IMR-90 (cell line): ENCODE measurements around the gene SLC27A4. TPM values are rescaled to one million over a fixed set of nuclear protein-coding genes. Genes with fewer than 3 reads are reported as not detected.

Experiments used
- ATAC-seq: fragments of 200-7000 bp; cut with Tn5 transposase; 2 replicates; pipeline ENCODE4 v1.9.1; 2020; ENCODE audit warnings: low read depth, mild to moderate bottlenecking, moderate library complexity
- BruUV-seq: library from RNA; stranded (reverse); fragments of 400-500 nt; replicated peaks from 2 replicates; lab custom pipeline; 2021; lab: Mats Ljungman, UMichigan
- CTCF ChIA-PET: fragments of 300-600 bp; formaldehyde crosslinking; extraction: SDS; loops from one replicate; lab custom pipeline; 2021; ENCODE audit warnings: antibody characterized with exemption; lab: Yijun Ruan, JAX
- POLR2A ChIA-PET: fragments of 300-600 bp; sonication (Branson Sonifier 250); formaldehyde crosslinking; loops from one replicate; lab custom pipeline; 2022; ENCODE audit warnings: antibody characterized with exemption; ENCODE audit not compliant: unreplicated experiment; lab: Charles Lee
- DNase-seq: peaks from one replicate; pipeline ENCODE4 v3.0.0; 2013
- H2AFZ ChIP-seq: replicated peaks from 2 replicates; pipeline ENCODE3; 2013; ENCODE audit warnings: low read length, mild to moderate bottlenecking; ENCODE audit not compliant: poor library complexity
- H2AK5ac ChIP-seq: 2 replicates; pipeline ENCODE4 v1.6.1; 2013; ENCODE audit warnings: low read depth, low read length, inconsistent platforms
- H2AK9ac ChIP-seq: replicated peaks from 2 replicates; pipeline ENCODE3; 2013; ENCODE audit warnings: mild to moderate bottlenecking, low read depth, low read length, moderate library complexity; ENCODE audit not compliant: poor library complexity
- H2BK120ac ChIP-seq: 2 replicates; pipeline ENCODE4 v1.6.1; 2013; ENCODE audit warnings: low read depth, low read length, inconsistent platforms
- H2BK15ac ChIP-seq: 3 replicates; pipeline ENCODE4 v1.6.1; 2013; ENCODE audit warnings: low read depth, low read length, inconsistent platforms
- H2BK20ac ChIP-seq: 2 replicates; pipeline ENCODE4 v1.6.1; 2013; ENCODE audit warnings: low read depth, mild to moderate bottlenecking, inconsistent platforms, low read length, moderate library complexity
- H2BK5ac ChIP-seq: 2 replicates; pipeline ENCODE4 v1.6.1; 2013; ENCODE audit warnings: mild to moderate bottlenecking, low read depth, low read length, inconsistent platforms; ENCODE audit not compliant: poor library complexity, severe bottlenecking
- H3K14ac ChIP-seq: replicated peaks from 2 replicates; pipeline ENCODE4 v1.6.1; 2013; ENCODE audit warnings: low read depth, low read length, inconsistent platforms
- H3K18ac ChIP-seq: 2 replicates; pipeline ENCODE4 v1.6.1; 2013; ENCODE audit warnings: low read depth, low read length, control low read depth
- H3K23ac ChIP-seq: 2 replicates; pipeline ENCODE4 v1.6.1; 2013; ENCODE audit warnings: low read depth, low read length, inconsistent platforms
- H3K27ac ChIP-seq: 2 replicates; pipeline ENCODE4 v1.5.1; 2013; ENCODE audit warnings: mild to moderate bottlenecking, control low read depth, low read length; ENCODE audit not compliant: insufficient read depth
- H3K27me3 ChIP-seq: 2 replicates; pipeline ENCODE4 v1.6.1; 2013; ENCODE audit warnings: low read length; ENCODE audit not compliant: control insufficient read depth, insufficient read depth
- H3K36me3 ChIP-seq: 2 replicates; pipeline ENCODE4 v1.6.1; 2013; ENCODE audit warnings: low read length, mixed read lengths; ENCODE audit not compliant: control insufficient read depth, insufficient read depth
- H3K4ac ChIP-seq: 2 replicates; pipeline ENCODE4 v1.6.1; 2013; ENCODE audit warnings: low read depth, low read length, inconsistent platforms
- H3K4me1 ChIP-seq: 2 replicates; pipeline ENCODE4 v1.6.1; 2013; ENCODE audit warnings: low read length, mixed read lengths; ENCODE audit not compliant: control insufficient read depth, insufficient read depth
- H3K4me2 ChIP-seq: 2 replicates; pipeline ENCODE4 v1.6.1; 2013; ENCODE audit warnings: low read depth, mild to moderate bottlenecking, control low read depth, low read length, moderate library complexity
- H3K4me3 ChIP-seq: 2 replicates; pipeline ENCODE4 v1.5.1; 2013; ENCODE audit warnings: low read depth, mild to moderate bottlenecking, control low read depth, low read length, moderate library complexity; ENCODE audit not compliant: insufficient read depth
- H3K56ac ChIP-seq: 2 replicates; pipeline ENCODE4 v1.6.1; 2013; ENCODE audit warnings: low read length, inconsistent platforms; ENCODE audit not compliant: insufficient read depth; ENCODE audit errors: extremely low read depth
- H3K79me1 ChIP-seq, 2 experiments: 2 replicates each; pipeline ENCODE4 v1.6.1; 2013; ENCODE audit warnings: low read length in 2 of 2, inconsistent platforms in 1 of 2, low read depth in 1 of 2
- H3K9ac ChIP-seq: 2 replicates; pipeline ENCODE4 v1.6.1; 2013; ENCODE audit warnings: low read depth, low read length, control low read depth
- H3K9me1 ChIP-seq: 2 replicates; pipeline ENCODE4 v1.6.1; 2013; ENCODE audit warnings: low read length, inconsistent platforms; ENCODE audit not compliant: insufficient read depth
- H3K9me3 ChIP-seq: 2 replicates; pipeline ENCODE4 v1.6.1; 2013; ENCODE audit warnings: low read length; ENCODE audit not compliant: control insufficient read depth, insufficient read depth
- H4K20me1 ChIP-seq: 2 replicates; pipeline ENCODE4 v1.6.1; 2013; ENCODE audit warnings: low read length, inconsistent platforms; ENCODE audit not compliant: insufficient read depth
- H4K5ac ChIP-seq: 2 replicates; pipeline ENCODE4 v1.6.1; 2013; ENCODE audit warnings: mild to moderate bottlenecking, low read depth, low read length, control low read depth
- H4K8ac ChIP-seq, 2 experiments: 2 replicates each; pipeline ENCODE4 v1.6.1; 2013; ENCODE audit warnings: low read depth in 2 of 2, low read length in 2 of 2, control low read depth in 1 of 2, inconsistent platforms in 1 of 2
- H4K91ac ChIP-seq: 2 replicates; pipeline ENCODE4 v1.6.1; 2013; ENCODE audit warnings: low read depth, low read length, inconsistent platforms; ENCODE audit not compliant: insufficient read depth
- CEBPB ChIP-seq: IDR thresholded peaks from 2 replicates; pipeline ENCODE4 v1.6.1; 2012; ENCODE audit warnings: low read depth, low read length, improper control_type of control experiment
- NFE2L2 ChIP-seq: fragments of 150-350 bp; IDR thresholded peaks from 2 replicates; pipeline ENCODE4 v1.6.1; 2016; ENCODE audit warnings: low read depth, mild to moderate bottlenecking, low read length
- USF2 ChIP-seq: fragments of 150-350 bp; IDR thresholded peaks from 2 replicates; pipeline ENCODE4 v1.6.1; 2017; ENCODE audit warnings: mild to moderate bottlenecking, antibody characterized with exemption, low read length, low read depth
- WGBS, 2 experiments: methylation state at CpG; one replicate each; pipeline versions ENCODE4 v1.1.5 to v1.1.7; 2013; ENCODE audit warnings: missing lambda C conversion rate in 2 of 2; ENCODE audit not compliant: insufficient read length in 1 of 2; ENCODE audit errors: extremely low coverage in 2 of 2; 5-methylcytosine and 5-hydroxymethylcytosine counted together
- dilution Hi-C: fragments of 300-500 bp; cut with HindIII; formaldehyde crosslinking; loops from one replicate; pipeline ENCODE4 v1.14.3; 2018; ENCODE audit warnings: low sequenced_read_pairs; ENCODE audit not compliant: unreplicated experiment
- in situ Hi-C: fragments of 300-500 bp; cut with MboI; formaldehyde crosslinking; loops from 3 replicates; pipeline ENCODE4 v1.14.3; 2019; ENCODE audit warnings: low sequenced_read_pairs, inconsistent platforms, mixed read lengths
- intact Hi-C: fragments of 100-400 bp; cut with micrococcal nuclease; formaldehyde crosslinking; loops from 2 replicates; pipeline ENCODE4 v1.10.0; 2022
- polyA plus RNA-seq, 3 experiments: library from polyadenylated mRNA; depleted of rRNA; stranded (reverse); fragments of >200 nt; gene quantifications; 2 replicates each; pipeline ENCODE4 v1.2.3, GENCODE V29; 2012; ENCODE audit warnings: low replicate concordance in 1 of 3
- total RNA-seq: library from RNA; depleted of rRNA; stranded (reverse); fragments of >200 nt; gene quantifications from 2 replicates; pipeline ENCODE4 v1.2.3, GENCODE V29; 2012

SLC27A4 gene
- total and polyA plus RNA-seq, 2 of the 4 experiments (the other 2 are of a cell fraction): 9.7 to 13.7 TPM

DNA sequence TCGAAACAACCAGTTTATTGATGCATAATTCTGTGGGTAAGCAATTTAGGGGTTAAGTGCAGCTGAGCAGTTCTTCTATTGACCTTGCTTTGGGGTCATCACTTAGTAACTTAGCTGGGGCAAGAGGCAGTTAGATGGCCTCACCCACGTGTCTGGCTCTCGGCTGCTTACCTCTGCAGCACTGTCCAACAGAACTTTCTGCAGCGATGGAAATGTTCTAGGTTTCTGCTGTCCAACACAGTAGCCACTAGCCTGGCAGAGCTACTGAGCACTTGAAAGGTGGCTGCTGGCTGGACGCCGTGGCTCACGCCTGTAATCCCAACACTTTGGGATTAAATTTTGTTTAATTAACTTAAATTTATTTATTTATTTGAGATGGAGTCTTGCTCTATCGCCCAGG is 17.8 kb downstream of the SLC27A4 start:
- Histone ChIP-seq H3K14ac (no peak overlapping the region), H4K20me1 (no peaks in the 10 kb centered on the region), H3K23ac (no peak overlapping the region), H3K4me2 (no peak overlapping the region), H2BK120ac (no peak overlapping the region), H3K27ac (no peak overlapping the region), H3K9me3 (no peaks in the 10 kb centered on the region), H3K4me1 (peaks cover 3% of the 10 kb centered on the region; the same call in 1 of the 2 replicates), H3K9me1 (peaks cover 8% of the 10 kb centered on the region), H3K27me3 (no peaks in the 10 kb centered on the region), H3K56ac (no peak overlapping the region), H4K5ac (no peak overlapping the region), H3K4me3 (no peak overlapping the region), H2AK9ac (peak overlapping the region; percentile 70), H2BK5ac (no peak overlapping the region), H2BK15ac (no peak overlapping the region), H4K8ac (no peak overlapping the region), H3K4ac (no peak overlapping the region), H3K36me3 (peaks cover 23% of the 10 kb centered on the region), H2AFZ (no peak overlapping the region), H4K91ac (no peak overlapping the region), H2BK20ac (no peak overlapping the region), H3K9ac (no peak overlapping the region), H3K79me1 (no peaks in the 10 kb centered on the region; a peak in 1 of 4 replicates), H3K18ac (no peak overlapping the region), H2AK5ac (no peak overlapping the region)
- no peak for TF ChIP-seq NFE2L2
- TF ChIP-seq USF2: no peak
- TF ChIP-seq CEBPB: no peak
- in situ Hi-C loops: no loop called here
- POLR2A ChIA-PET: no interaction called here
- WGBS, 2 experiments: 30% methylated on average over 2 of the region's 8 CpGs; no CpG with 5 or more reads in 1 of the 2 experiments
- CTCF ChIA-PET: interaction anchor here (0.7 kb wide), 1 partner anchor 17 kb away, joined by 3 read pairs; no protein-coding TSS in a partner anchor
- DNase-seq (no peak), ATAC-seq (no peak)
- intact Hi-C loops: no loop called here
- dilution Hi-C loops: no loop called here
- no TSS peak for BruUV-seq
